Dermis blood vessel endothelial cell (primary cell): ENCODE results near the gene PPP4R3B. TPM values are rescaled to one million over a fixed set of nuclear protein-coding genes. Genes with fewer than 3 reads are reported as not detected.
"Not testable (repeated sequence)": the region's sequence is repeated elsewhere in the genome, so short reads cannot be mapped to it uniquely, and the experiment has no call there.

ENCODE experiments used
- DNase-seq: peaks from one replicate; pipeline ENCODE4 v3.0.0; 2010
- total RNA-seq: library from RNA; depleted of rRNA; stranded (reverse); fragments of >200 nt; gene quantifications from 2 replicates; pipeline ENCODE4 v1.2.3, GENCODE V29; 2014

Gene PPP4R3B
- 52.2 and 62.6 TPM in 2 replicates for total RNA-seq

DNA sequence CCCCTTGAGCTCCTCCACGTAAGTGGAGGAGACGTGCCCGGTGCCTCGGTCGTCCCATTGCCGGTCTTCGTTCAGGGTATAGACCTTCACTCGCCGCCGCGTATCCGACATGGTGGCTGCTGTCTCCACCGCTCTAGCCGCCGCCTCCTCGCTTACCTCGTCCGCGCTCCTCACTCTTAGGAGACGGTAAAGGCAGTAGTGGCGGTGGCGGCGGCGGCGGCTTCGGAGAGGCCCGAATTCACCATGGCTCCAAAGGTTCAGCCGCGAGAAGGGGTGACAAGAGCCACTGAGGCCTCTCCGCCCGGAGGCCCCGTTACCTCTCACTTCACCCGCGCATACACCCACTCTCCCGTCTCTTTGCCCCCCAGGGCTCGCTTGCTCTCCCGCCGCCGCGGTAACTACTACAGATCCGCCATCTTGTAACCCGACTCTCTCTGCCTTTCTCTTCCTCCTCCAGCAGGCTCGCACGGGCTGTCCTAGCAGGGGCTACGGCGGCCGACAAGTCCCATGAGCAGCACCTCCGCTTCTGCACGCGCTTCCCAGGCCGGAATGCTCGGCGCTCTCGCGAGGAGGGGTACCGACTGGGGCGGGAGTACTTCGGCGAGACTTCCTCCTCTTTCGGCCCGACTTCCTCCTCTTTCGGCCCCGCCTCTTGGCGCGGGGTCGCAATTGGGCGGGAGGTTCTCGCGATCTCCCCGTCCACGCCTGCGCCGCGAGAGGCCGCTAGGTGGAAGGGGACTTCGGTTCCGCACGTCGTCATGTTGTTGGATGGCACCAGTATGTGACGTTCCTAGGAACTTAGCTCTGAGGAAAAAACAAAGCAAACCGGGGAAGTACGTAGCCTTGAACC lies at the start of gene PPP4R3B:
Gene PPP4R3B (minus strand): TSS at position 448 of the 850 bp plus-strand sequence. CDS start 337 bp downstream, at position 111.
- peak; percentile 100 for DNase-seq

GRCh38 chr2:55653255-55653654 lies 35.8 kb upstream of the PPP4R3B start:
- no peak for DNase-seq

GRCh38 chr2:55649211-55649610 lies 31.8 kb upstream of the PPP4R3B start:
- DNase-seq = peak; percentile 13

DNA sequence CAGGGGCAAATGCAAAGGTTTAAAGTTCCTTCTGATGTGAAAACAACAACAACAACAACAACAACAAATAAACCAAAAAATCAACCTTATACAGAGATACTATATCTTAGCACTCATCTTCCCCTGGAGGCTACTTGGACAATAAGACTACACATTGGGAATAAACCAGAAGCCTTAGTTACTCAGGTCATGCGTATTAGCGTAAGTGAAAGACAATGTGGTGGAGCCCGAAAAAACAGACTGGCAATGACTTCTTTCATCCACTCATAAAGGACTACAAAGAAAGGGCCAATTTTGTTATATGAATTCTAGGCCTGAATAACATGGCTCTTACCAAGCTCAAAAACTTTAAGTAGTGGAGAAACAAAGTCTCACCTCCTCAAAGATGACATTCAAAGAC lies 19.4 kb upstream of the PPP4R3B start:
- no peak for DNase-seq

DNA sequence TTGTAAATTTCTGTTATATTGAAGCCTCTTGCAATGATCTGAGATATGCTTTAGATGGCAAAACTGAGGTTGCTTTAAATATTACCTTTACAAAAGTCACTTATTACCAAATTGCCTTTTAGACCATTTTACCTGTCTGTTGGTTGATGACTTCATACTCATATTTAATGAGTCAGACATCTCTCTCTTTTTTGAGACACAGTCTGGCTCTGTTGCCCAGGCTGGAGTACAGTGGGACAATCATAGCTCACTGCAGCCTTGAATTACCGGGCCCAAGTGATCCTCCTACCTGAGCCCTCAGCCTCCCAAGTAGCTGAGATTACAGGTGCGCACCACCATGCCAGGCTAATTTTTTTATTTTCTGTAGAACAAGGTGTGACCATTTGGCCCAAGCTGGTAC lies 11.5 kb upstream of the PPP4R3B start:
- DNase-seq = no peak

DNA sequence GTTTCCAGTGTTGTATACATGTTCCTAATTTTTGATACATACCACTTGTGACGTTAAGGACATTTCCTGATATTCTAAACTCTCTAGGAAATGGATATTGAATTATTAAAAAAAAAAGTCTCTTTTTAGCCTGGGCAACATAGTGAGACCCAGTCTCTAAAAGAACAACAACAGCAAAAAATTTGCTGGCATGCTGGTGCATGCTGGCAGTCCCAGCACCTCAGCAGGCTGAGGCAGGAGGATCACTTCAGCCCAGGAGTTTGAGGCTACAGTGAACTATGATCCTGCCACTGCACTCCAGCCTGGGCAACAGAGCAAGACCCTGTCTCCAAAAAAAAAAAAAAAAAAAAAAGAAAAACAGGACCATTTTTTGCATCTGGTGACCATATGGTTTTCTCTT lies 10.5 kb upstream of the PPP4R3B start:
- no peak for DNase-seq

- no peak for DNase-seq
Observed at GRCh38 chr2:55621802-55622201, 4.4 kb upstream of the PPP4R3B start.

- DNase-seq = peak; percentile 55
Observed at GRCh38 chr2:55620123-55620779, 2.8 kb upstream of the PPP4R3B start.

DNA sequence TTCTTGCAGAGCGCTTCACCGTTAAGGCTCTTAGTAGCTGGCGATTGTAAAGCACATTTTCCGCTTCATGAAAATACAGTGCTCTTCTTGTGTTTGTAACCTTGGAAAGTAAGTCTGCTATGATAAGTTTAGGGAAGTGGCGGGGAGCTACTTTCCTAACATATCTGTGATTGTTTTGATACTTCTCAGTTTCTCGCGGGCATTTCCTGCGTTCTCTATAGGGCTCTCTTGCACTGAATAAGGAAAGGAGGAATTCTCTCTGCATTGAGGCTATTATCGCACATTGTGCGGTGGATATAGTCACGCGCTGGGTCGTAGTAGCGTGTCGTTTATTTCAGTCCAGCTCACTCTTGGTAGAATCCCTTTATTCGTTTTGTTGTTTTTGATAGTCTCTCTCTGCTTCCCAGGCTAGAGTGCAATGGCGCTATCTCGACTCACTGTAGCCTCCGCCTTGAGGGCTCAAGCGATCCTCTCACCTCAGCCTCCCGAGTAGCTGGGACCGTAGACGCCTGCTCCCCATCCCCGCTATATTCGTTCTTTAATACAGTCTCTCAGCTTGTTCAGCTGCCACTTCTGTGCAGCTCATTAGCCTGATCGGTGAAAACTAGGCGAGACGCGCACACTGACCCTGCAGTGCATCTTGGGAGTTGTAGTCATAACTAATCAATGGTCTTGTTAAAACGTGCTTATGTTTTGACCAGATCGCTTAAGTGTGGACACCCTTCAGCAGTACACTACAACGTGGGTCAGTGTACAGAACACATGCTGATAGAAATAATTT lies 1.0 kb upstream of the PPP4R3B start:
- peak; percentile 72 for DNase-seq

- no peak for DNase-seq
Observed at GRCh38 chr2:55618025-55618274, 528 bp upstream of the PPP4R3B start.

GRCh38 chr2:55616551-55617174 lies 759 bp downstream of the PPP4R3B start:
- DNase-seq = peak; percentile 81

- no peak for DNase-seq
Observed at GRCh38 chr2:55611997-55612396, 5.4 kb downstream of the PPP4R3B start.

GRCh38 chr2:55610954-55611743 lies 6.3 kb downstream of the PPP4R3B start:
- no peak for DNase-seq

DNA sequence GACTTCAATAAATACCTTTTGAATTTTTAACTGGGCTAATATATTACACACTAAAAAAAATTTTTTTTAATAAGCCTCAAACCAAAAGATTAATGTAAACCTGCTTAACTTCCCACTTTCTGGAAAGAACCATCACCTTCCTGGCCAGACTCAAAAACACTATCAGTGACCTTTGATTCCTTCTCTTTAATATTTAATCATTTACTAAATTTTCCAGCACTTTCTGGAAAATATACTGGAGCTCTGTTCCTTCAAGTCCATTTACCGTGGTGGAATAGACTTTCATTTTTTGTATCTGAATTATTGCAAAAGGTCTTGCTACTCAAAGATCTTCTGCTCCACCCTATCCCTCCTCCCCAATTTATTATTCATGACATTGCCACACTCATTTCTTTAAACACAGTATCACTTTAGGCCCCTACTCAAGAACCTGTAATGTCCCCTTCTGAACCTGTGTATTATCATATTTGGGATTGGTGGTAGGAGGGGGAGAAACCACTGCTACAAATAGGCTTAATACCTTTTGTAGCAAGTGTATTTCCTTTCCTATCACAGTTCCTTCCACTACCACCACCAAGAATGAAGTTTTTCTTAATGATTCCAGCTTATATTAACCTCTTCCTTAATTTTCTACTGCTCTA lies 7.4 kb downstream of the PPP4R3B start:
- DNase-seq = no peak

- DNase-seq = no peak
Observed at GRCh38 chr2:55609193-55609794, 8.1 kb downstream of the PPP4R3B start.

- DNase-seq = no peak
Observed at GRCh38 chr2:55607717-55608116, 9.7 kb downstream of the PPP4R3B start.

DNA sequence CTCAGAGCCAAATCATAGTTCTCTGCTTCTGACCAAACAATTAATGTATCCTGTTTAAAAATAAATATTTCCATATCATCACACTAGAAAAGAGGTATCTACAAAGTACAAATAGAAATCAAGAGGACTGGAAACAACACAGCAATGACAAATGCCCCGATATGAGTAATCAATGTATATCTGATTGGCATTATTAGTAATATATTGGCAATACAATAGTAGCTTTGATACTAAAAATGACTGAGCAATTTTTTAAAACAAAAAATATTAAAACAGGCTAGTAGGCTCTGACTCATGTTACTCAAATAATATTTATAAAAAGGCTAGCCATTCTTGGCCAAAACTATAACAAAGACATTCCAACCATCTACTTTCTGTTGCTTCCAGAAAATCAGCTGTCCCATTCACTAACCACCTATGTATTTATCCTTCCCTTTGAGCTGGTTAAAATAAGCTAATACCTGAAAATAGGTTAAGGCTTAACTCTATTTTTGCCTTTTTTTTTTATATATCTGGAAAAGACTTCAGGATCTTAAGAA lies 13.3 kb downstream of the PPP4R3B start:
- peak; percentile 23 for DNase-seq

DNA sequence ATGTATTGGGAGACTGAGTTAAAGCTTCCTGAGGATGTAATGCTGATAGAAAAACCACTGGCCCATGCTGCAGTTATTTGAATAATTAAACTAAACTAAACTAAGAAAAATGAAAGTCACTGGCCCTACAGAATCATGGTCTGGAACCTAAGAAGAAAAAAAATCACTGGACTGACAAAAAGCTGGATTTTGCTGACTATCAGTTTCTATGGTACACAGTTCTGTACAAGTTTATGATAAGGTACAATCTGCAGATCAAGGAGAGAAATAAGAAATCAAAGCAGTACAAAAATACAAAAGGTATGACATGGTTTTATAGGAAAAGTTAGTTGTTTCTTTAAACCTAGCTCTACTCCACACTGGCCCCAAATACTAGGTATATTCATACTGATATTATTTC lies 15.6 kb downstream of the PPP4R3B start:
- DNase-seq = no peak

- DNase-seq = no peak
Observed at GRCh38 chr2:55598056-55598795, 19.2 kb downstream of the PPP4R3B start.

DNA sequence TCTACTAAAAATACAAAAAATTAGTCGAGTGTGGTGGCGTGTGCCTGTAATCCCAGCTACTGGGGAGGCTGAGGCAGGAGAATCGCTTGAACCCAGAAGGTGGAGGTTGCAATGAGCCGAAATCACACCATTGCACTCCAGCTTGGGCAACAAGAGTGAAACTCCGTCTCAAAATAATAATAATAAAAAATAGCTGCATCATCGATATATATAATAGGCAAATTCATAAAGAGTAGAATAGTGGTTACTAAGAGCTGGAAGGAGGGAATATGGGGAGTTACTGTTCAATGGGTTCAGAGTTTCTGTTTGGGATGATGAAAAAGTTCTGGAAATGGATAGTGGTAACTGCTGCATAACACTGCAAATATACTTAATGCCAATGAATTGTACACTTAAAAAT lies 20.6 kb downstream of the PPP4R3B start:
- DNase-seq = not testable (repeated sequence)
